Neuronal stem cell (in vitro differentiated cells): Measurements from ENCODE around the gene CDH2.

Source experiments
- DNase-seq: peaks from one replicate; pipeline ENCODE4 v3.0.0-alpha.2; 2013; ENCODE audit warnings: low spot score
- H2AFZ ChIP-seq: one replicate; pipeline ENCODE4 v1.6.1; 2013; ENCODE audit warnings: mild to moderate bottlenecking, low read length, inconsistent platforms
- H2AK5ac ChIP-seq: 2 replicates; pipeline ENCODE4 v1.6.1; 2013; ENCODE audit warnings: low read depth, mild to moderate bottlenecking, inconsistent platforms, low read length, moderate library complexity, mixed read lengths
- H2BK120ac ChIP-seq: 2 replicates; pipeline ENCODE4 v1.6.1; 2013; ENCODE audit warnings: low read depth, mild to moderate bottlenecking, inconsistent platforms, low read length, moderate library complexity, mixed read lengths
- H2BK12ac ChIP-seq: one replicate; pipeline ENCODE4 v1.6.1; 2013; ENCODE audit warnings: low read length, inconsistent platforms
- H2BK15ac ChIP-seq: 2 replicates; pipeline ENCODE4 v1.6.1; 2013; ENCODE audit warnings: mild to moderate bottlenecking, low read length, inconsistent platforms, mixed read lengths
- H2BK5ac ChIP-seq: one replicate; pipeline ENCODE4 v1.6.1; 2013; ENCODE audit warnings: inconsistent platforms, mild to moderate bottlenecking, low read length, moderate library complexity
- H3K14ac ChIP-seq: one replicate; pipeline ENCODE4 v1.6.1; 2013; ENCODE audit warnings: low read length, inconsistent platforms
- H3K18ac ChIP-seq: 2 replicates; pipeline ENCODE4 v1.6.1; 2013; ENCODE audit warnings: low read length, inconsistent platforms
- H3K23ac ChIP-seq: 2 replicates; pipeline ENCODE4 v1.6.1; 2013; ENCODE audit warnings: low read depth, mild to moderate bottlenecking, mixed read lengths, low read length, inconsistent platforms; ENCODE audit not compliant: poor library complexity
- H3K27ac ChIP-seq: replicated peaks from 3 replicates; pipeline ENCODE4 v1.5.1; 2013; ENCODE audit warnings: low read length, inconsistent platforms
- H3K27me3 ChIP-seq, 3 experiments: 2 replicates each; pipeline ENCODE4 v1.6.1; 2013; ENCODE audit warnings: low read length in 3 of 3, mild to moderate bottlenecking in 2 of 3, inconsistent platforms in 1 of 3, low read depth in 1 of 3, mixed read lengths in 1 of 3, moderate library complexity in 1 of 3; ENCODE audit not compliant: control insufficient read depth in 3 of 3, insufficient read depth in 3 of 3
- H3K36me3 ChIP-seq, 2 donors: replicated peaks in 1 of 2; 2 replicates each; pipeline ENCODE4 v1.6.1; 2013; ENCODE audit warnings: low read length in 2 of 2; ENCODE audit not compliant: control insufficient read depth in 2 of 2, insufficient read depth in 2 of 2
- H3K4ac ChIP-seq: 2 replicates; pipeline ENCODE4 v1.6.1; 2013; ENCODE audit warnings: inconsistent platforms, mild to moderate bottlenecking, low read length, moderate library complexity
- H3K4me1 ChIP-seq, 2 donors: 1 replicate in 1 of 2; 2 replicates in 1 of 2; pipeline ENCODE4 v1.6.1; 2013; ENCODE audit warnings: low read length in 2 of 2, low read depth in 1 of 2; ENCODE audit not compliant: control insufficient read depth in 2 of 2, insufficient read depth in 1 of 2
- H3K4me2 ChIP-seq: one replicate; pipeline ENCODE4 v1.6.1; 2013; ENCODE audit warnings: mild to moderate bottlenecking, low read length, inconsistent platforms; ENCODE audit not compliant: insufficient read depth, poor library complexity, severe bottlenecking
- H3K4me3 ChIP-seq, 2 donors: 2 replicates each; pipeline ENCODE4 v1.5.1; 2013; ENCODE audit warnings: low read length in 2 of 2, mild to moderate bottlenecking in 2 of 2, inconsistent platforms in 1 of 2, moderate library complexity in 1 of 2
- H3K79me1 ChIP-seq: one replicate; pipeline ENCODE4 v1.6.1; 2013; ENCODE audit warnings: low read depth, mild to moderate bottlenecking, inconsistent platforms, low read length, moderate library complexity
- H3K9ac ChIP-seq: one replicate; pipeline ENCODE4 v1.6.1; 2013; ENCODE audit warnings: mild to moderate bottlenecking, low read depth, low read length, inconsistent platforms; ENCODE audit not compliant: poor library complexity
- H3K9me3 ChIP-seq, 2 donors: replicated peaks in 1 of 2; 2 replicates each; pipeline versions ENCODE3 to v1.6.1; 2013; ENCODE audit warnings: low read length in 2 of 2, mild to moderate bottlenecking in 2 of 2, inconsistent platforms in 1 of 2, low read depth in 1 of 2, mixed read lengths in 1 of 2, moderate library complexity in 1 of 2; ENCODE audit not compliant: control insufficient read depth in 2 of 2, insufficient read depth in 1 of 2
- H4K8ac ChIP-seq: one replicate; pipeline ENCODE4 v1.6.1; 2013; ENCODE audit warnings: low read depth, mild to moderate bottlenecking, inconsistent platforms, low read length, moderate library complexity
- H4K91ac ChIP-seq: one replicate; pipeline ENCODE4 v1.6.1; 2013; ENCODE audit warnings: low read length, low read depth, mild to moderate bottlenecking, inconsistent platforms; ENCODE audit not compliant: poor library complexity
- WGBS, 2 donors: extraction: QIAGEN DNeasy Blood & Tissue Kit; methylation state at CpG; one replicate each; pipeline ENCODE4 v1.1.7; 2013; ENCODE audit warnings: missing lambda C conversion rate in 2 of 2, mixed read lengths in 1 of 2; ENCODE audit not compliant: insufficient read length in 2 of 2, insufficient replicate concordance in 1 of 2; ENCODE audit errors: extremely low coverage in 2 of 2; 5-methylcytosine and 5-hydroxymethylcytosine counted together

Gene CDH2

DNA sequence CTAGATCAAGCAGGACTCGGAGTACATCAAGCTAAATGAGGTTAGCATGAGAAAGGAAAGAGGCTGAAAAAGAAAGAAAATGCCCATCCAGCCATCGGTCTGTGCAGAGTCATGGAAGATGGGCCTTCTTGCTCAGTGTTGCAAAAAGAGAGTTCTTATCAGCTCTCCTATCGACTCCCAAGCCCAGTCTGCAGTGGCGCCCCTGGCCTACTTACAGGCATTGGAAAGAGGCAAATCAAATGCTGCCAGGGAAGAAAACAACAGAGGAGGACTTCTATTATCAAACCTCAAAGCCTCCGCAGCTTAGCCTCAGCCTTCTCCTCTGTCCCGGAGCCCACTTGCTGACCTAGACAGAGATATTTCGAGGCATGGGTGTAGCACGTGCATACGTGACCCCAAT is 66.0 kb downstream of the CDH2 start:
- Histone ChIP-seq H3K79me1 (peaks cover 1% of the 10 kb centered on the region), H2AK5ac (no peak overlapping the region), H3K18ac (no peak overlapping the region), H3K9ac (no peak overlapping the region), H4K91ac (no peak overlapping the region), H3K23ac (no peak overlapping the region), H4K8ac (no peak overlapping the region), H2BK15ac (no peak overlapping the region), H3K36me3 (peaks cover 0 to 54% of the 10 kb centered on the region in 2 donors), H3K27ac (no peak overlapping the region), H2BK12ac (no peak overlapping the region), H3K9me3 (peaks cover 0 to 5% of the 10 kb centered on the region in 2 donors), H3K4me2 (no peak overlapping the region), H2BK120ac (no peak overlapping the region), H3K4ac (no peak overlapping the region), H2AFZ (no peak overlapping the region), H3K4me1 (peaks cover 18 to 27% of the 10 kb centered on the region in 2 donors), H3K4me3 (no peak overlapping the region), H2BK5ac (no peak overlapping the region), H3K14ac (no peak overlapping the region), H3K27me3 (no peaks in the 10 kb centered on the region)
- DNase-seq = no peak
- no CpG with 5 or more reads among the region's 9 CpGs for WGBS, 2 donors

DNA sequence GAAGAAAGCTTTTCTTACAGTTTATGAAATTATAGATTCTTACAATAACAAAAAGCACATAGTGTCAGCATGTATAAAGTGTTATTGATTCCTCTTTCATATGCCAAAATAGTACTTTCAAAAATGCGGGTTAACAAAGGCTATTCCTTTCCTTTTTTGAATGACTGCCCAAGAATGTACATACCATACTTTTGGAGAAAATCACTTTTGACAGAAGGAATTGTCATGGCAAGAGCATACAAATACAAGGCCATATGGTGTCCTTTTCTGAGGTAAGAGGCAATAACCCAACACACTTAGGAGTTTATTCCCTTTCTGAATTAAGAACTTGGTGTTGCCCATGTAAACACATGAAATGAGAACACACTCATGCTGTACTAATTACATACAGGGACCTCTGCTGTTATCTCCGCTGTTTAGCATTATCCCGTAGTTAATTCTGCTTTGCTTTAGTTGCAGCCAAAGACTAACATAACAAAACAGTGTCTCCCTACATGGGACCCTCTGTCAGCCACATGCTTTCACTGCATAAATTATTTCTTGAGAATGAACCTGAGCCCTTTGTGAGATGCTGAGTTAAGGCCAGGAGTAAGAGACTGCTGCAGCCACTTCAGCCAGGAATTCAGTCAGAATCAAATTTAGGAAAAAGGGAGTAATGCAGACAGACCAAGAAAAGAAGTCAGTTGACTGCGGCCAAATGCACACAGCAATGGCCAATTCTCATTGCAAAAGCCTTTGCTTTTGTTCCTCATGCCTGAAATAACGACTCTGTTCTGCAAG is 67.0 kb downstream of the CDH2 start:
- no peak overlapping the region for H2BK120ac ChIP-seq
- no peak overlapping the region for H4K91ac ChIP-seq
- no peak overlapping the region for H3K9ac ChIP-seq
- H2BK5ac ChIP-seq = no peak overlapping the region
- no peak overlapping the region for H3K18ac ChIP-seq
- H2BK15ac ChIP-seq = no peak overlapping the region
- H3K23ac ChIP-seq = no peak overlapping the region
- peaks cover 13 to 22% of the 10 kb centered on the region in 2 donors for H3K4me1 ChIP-seq
- H3K27me3 ChIP-seq = no peaks in the 10 kb centered on the region
- H2BK12ac ChIP-seq = no peak overlapping the region
- no peak overlapping the region for H2AK5ac ChIP-seq
- peaks cover 1% of the 10 kb centered on the region for H3K79me1 ChIP-seq
- WGBS, 2 donors = no CpG with 5 or more reads among the region's 5 CpGs
- no peak overlapping the region for H4K8ac ChIP-seq
- DNase-seq = no peak
- H3K4me2 ChIP-seq = no peak overlapping the region
- H3K4ac ChIP-seq = no peak overlapping the region
- peaks cover 0 to 5% of the 10 kb centered on the region in 2 donors for H3K9me3 ChIP-seq
- no peak overlapping the region for H3K14ac ChIP-seq
- peaks cover 0 to 62% of the 10 kb centered on the region in 2 donors for H3K36me3 ChIP-seq
- H3K4me3 ChIP-seq = no peak overlapping the region
- no peak overlapping the region for H3K27ac ChIP-seq
- H2AFZ ChIP-seq = no peak overlapping the region

DNA sequence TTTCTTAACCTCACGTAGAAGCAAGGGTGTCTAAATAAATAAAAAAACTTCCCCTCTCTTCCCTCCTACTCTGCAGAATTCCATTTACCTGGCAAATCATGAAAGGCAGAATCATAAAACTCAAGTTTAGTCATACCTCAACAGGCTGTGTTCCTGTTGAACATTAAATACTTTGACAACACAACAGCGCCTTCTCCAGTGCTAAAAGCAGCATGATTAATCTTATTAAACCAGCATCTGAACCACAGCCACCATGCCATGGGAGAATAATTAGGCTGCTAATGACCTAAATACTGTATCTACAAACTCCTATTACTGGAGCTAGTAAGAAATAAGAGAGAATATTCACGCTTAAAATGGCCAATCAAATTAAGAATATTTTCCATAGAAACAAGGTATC is 68.1 kb downstream of the CDH2 start:
- H2BK15ac ChIP-seq = no peak overlapping the region
- peaks cover 0 to 8% of the 10 kb centered on the region in 2 donors for H3K9me3 ChIP-seq
- no peak overlapping the region for H3K23ac ChIP-seq
- H3K27ac ChIP-seq = no peak overlapping the region
- H3K36me3 ChIP-seq = peaks cover 0 to 68% of the 10 kb centered on the region in 2 donors
- no peak overlapping the region for H2BK120ac ChIP-seq
- no peak overlapping the region for H4K8ac ChIP-seq
- no peak for DNase-seq
- no peak overlapping the region for H3K4me3 ChIP-seq
- no peak overlapping the region for H2BK12ac ChIP-seq
- no peak overlapping the region for H2AFZ ChIP-seq
- H4K91ac ChIP-seq = no peak overlapping the region
- peaks cover 1% of the 10 kb centered on the region for H3K79me1 ChIP-seq
- H3K18ac ChIP-seq = no peak overlapping the region
- H2BK5ac ChIP-seq = no peak overlapping the region
- no peak overlapping the region for H3K4ac ChIP-seq
- H3K4me2 ChIP-seq = no peak overlapping the region
- no peak overlapping the region for H3K14ac ChIP-seq
- H3K9ac ChIP-seq = no peak overlapping the region
- WGBS, 2 donors = no CpG with 5 or more reads among the region's 3 CpGs
- no peaks in the 10 kb centered on the region for H3K27me3 ChIP-seq
- H3K4me1 ChIP-seq = peaks cover 9 to 20% of the 10 kb centered on the region in 2 donors
- H2AK5ac ChIP-seq = no peak overlapping the region

DNA sequence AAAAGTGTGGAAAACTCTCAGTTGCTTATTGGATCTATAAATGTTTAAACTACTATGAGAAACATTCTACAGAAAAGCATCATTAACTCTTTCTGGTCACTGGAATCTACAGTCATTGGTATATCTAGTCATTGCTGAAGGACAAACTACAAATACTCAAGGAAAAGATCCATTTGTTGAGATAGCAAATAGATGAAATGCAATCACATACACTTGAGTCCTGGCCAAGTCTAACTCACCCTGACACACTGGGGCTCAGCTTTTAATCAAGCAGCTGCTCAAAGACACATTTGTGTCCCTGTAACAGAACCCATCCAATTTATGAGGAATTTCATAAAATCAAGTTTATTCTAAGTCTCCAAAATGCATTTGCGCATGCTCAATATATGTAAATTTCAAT is 68.7 kb downstream of the CDH2 start:
- WGBS, 2 donors = no CpG with 5 or more reads among the region's 1 CpG
- Histone ChIP-seq H3K9ac (no peak overlapping the region), H2AK5ac (no peak overlapping the region)

More for the DNA sequence above, 68.7 kb downstream of the CDH2 start:
- Histone ChIP-seq H3K4ac (no peak overlapping the region), H3K4me2 (no peak overlapping the region), H4K8ac (no peak overlapping the region), H2BK120ac (no peak overlapping the region), H3K4me3 (no peak overlapping the region), H3K4me1 (peaks cover 9 to 20% of the 10 kb centered on the region in 2 donors), H4K91ac (no peak overlapping the region), H3K27ac (no peak overlapping the region), H3K18ac (no peak overlapping the region), H2BK5ac (no peak overlapping the region), H2BK12ac (no peak overlapping the region), H3K9me3 (peaks cover 0 to 11% of the 10 kb centered on the region in 2 donors), H3K23ac (no peak overlapping the region), H3K36me3 (peaks cover 0 to 67% of the 10 kb centered on the region in 2 donors), H3K27me3 (no peaks in the 10 kb centered on the region), H3K79me1 (peaks cover 1% of the 10 kb centered on the region), H2BK15ac (no peak overlapping the region), H3K14ac (no peak overlapping the region), H2AFZ (no peak overlapping the region)
- DNase-seq = no peak
